ENCODE measurements around the gene TOMM22.

TOMM22 gene

DNA sequence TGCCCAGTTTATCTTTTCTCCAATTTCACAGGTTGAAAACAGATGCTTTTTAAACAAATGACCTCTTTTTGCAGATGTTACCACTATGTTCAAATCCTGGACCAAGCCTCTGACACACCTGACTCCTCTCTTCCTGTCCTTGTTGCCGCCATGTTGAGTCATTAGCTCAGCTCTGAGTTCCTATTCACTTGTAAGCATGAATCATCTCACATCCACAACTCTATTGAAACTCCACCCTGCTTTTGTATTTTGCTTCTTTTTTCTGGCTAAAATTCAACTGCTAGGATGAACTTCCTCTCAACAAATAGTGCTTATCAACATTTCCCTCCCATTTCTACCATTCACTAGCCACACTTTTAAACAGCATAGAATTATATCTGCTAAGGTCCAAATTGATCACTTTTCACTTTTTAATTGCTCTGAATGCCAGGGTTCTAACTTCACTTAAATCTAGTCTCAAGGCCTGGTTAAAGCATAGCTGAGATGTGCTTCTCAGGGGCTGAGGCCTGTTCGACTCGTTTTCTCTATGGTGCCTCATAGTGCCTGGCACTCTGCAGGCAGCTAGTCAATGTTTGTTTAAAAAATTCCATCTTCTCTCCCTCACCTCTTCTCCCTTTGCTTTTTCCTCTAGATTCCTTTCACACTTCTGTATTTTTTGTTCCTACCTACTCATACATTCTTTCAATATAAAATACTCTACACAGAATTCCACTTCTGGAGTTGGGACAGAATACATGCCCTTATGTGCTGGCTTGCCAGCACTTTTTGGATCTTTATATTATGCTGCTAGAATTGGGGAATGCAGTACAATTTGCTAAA is 15.1 kb downstream of the TOMM22 start:
- Histone ChIP-seq H3K36me3 (ENCODE audit: control insufficient read depth in 2 of 2, insufficient read depth in 2 of 2, low read length in 2 of 2) (peaks cover 5 to 11% of the 10 kb centered on the region in 2 donors), H3K9ac (ENCODE audit: low read length in 2 of 2) (peak overlapping the region; percentile 1 to 29), H3K4me3 (ENCODE audit: low read length in 2 of 2) (peak overlapping the region; percentile 3 to 15)

GRCh38 chr22:38697425-38698089 is 15.8 kb downstream of the TOMM22 start:
- Histone ChIP-seq H3K36me3 (ENCODE audit: control insufficient read depth in 2 of 2, insufficient read depth in 2 of 2, low read length in 2 of 2) (peaks cover 3 to 9% of the 10 kb centered on the region in 2 donors), H3K27me3 (ENCODE audit: control insufficient read depth in 1 of 2, insufficient read depth in 2 of 2, low read length in 2 of 2) (no peaks in the 10 kb centered on the region), H3K4me1 (ENCODE audit: control insufficient read depth, insufficient read depth, low read length) (peaks cover 61% of the 10 kb centered on the region), H3K9me3 (ENCODE audit: control insufficient read depth in 2 of 2, low read length in 2 of 2) (no peaks in the 10 kb centered on the region), H3K27ac (ENCODE audit: low read length) (peak overlapping the region; percentile 20), H3K4me3 (ENCODE audit: low read length in 2 of 2) (peak overlapping the region; percentile 15 to 86), H3K9ac (ENCODE audit: low read length in 2 of 2) (peak overlapping the region in 1 of 2 donors; percentile 29)

More for the DNA sequence above, 15.1 kb downstream of the TOMM22 start:
- Histone ChIP-seq H3K9me3 (ENCODE audit: control insufficient read depth in 2 of 2, low read length in 2 of 2) (no peaks in the 10 kb centered on the region), H3K4me1 (ENCODE audit: control insufficient read depth, insufficient read depth, low read length) (peaks cover 60% of the 10 kb centered on the region), H3K27ac (ENCODE audit: low read length) (peak overlapping the region; percentile 20), H3K27me3 (ENCODE audit: control insufficient read depth in 1 of 2, insufficient read depth in 2 of 2, low read length in 2 of 2) (no peaks in the 10 kb centered on the region)

- Histone ChIP-seq H3K4me3 (ENCODE audit: low read length in 2 of 2) (peak overlapping the region; percentile 61 to 86), H3K27me3 (ENCODE audit: control insufficient read depth in 1 of 2, insufficient read depth in 2 of 2, low read length in 2 of 2) (no peaks in the 10 kb centered on the region), H3K9ac (ENCODE audit: low read length in 2 of 2) (peak overlapping the region; percentile 90 to 96), H3K4me1 (ENCODE audit: control insufficient read depth, insufficient read depth, low read length) (peaks cover 57% of the 10 kb centered on the region), H3K27ac (ENCODE audit: low read length) (peak overlapping the region; percentile 92), H3K9me3 (ENCODE audit: control insufficient read depth in 2 of 2, low read length in 2 of 2) (no peaks in the 10 kb centered on the region), H3K36me3 (ENCODE audit: control insufficient read depth in 2 of 2, insufficient read depth in 2 of 2, low read length in 2 of 2) (peaks cover 0 to 3% of the 10 kb centered on the region in 2 donors)
Measured at GRCh38 chr22:38698407-38699094, 16.8 kb downstream of the TOMM22 start.

- Histone ChIP-seq H3K27me3 (ENCODE audit: control insufficient read depth in 1 of 2, insufficient read depth in 2 of 2, low read length in 2 of 2) (no peaks in the 10 kb centered on the region), H3K9me3 (ENCODE audit: control insufficient read depth in 2 of 2, low read length in 2 of 2) (no peaks in the 10 kb centered on the region), H3K4me3 (ENCODE audit: low read length in 2 of 2) (peak overlapping the region; percentile 61 to 86), H3K9ac (ENCODE audit: low read length in 2 of 2) (peak overlapping the region; percentile 90 to 96), H3K4me1 (ENCODE audit: control insufficient read depth, insufficient read depth, low read length) (peaks cover 54% of the 10 kb centered on the region), H3K27ac (ENCODE audit: low read length) (peak overlapping the region; percentile 92), H3K36me3 (ENCODE audit: control insufficient read depth in 2 of 2, insufficient read depth in 2 of 2, low read length in 2 of 2) (peaks cover 0 to 1% of the 10 kb centered on the region in 2 donors)
Measured at GRCh38 chr22:38699143-38699542, 17.4 kb downstream of the TOMM22 start.

GRCh38 chr22:38699784-38700183 is 18.0 kb downstream of the TOMM22 start:
- H3K9me3 ChIP-seq (ENCODE audit: control insufficient read depth in 2 of 2, low read length in 2 of 2): no peaks in the 10 kb centered on the region
- peak overlapping the region; percentile 92 for H3K27ac ChIP-seq (ENCODE audit: low read length)
- peak overlapping the region; percentile 61 to 86 for H3K4me3 ChIP-seq (ENCODE audit: low read length in 2 of 2)
- H3K9ac ChIP-seq (ENCODE audit: low read length in 2 of 2): peak overlapping the region; percentile 90 to 96
- no peaks in the 10 kb centered on the region for H3K36me3 ChIP-seq (ENCODE audit: control insufficient read depth in 2 of 2, insufficient read depth in 2 of 2, low read length in 2 of 2)
- H3K27me3 ChIP-seq (ENCODE audit: control insufficient read depth in 1 of 2, insufficient read depth in 2 of 2, low read length in 2 of 2): no peaks in the 10 kb centered on the region
- H3K4me1 ChIP-seq (ENCODE audit: control insufficient read depth, insufficient read depth, low read length): peaks cover 57% of the 10 kb centered on the region

DNA sequence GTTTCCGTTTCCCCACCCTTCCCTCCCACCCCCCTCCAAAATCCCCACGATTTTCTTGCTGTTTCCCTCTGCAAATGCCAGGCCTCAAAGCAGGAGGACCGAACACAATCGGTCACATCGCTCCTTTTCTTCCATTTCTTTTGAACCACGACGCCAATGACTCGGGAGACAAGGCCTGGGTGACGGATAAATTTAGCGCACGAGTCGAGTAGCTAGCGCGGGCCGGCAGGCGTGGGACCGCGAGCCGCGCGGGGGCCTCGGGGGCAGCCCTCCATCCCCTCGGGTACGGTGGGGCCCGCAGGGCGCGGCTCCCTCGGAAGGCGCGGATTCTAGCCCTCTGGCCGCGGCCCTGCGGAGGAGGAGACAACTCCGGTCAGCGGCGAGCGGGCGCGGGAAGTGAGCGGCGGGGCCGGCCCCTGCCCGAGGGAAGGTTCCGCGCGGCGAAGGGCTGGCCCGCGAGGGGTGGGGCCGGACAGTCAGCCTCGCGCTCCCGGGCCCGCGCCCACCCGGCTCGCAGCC is 18.6 kb downstream of the TOMM22 start:
- Histone ChIP-seq H3K4me1 (ENCODE audit: control insufficient read depth, insufficient read depth, low read length) (peaks cover 58% of the 10 kb centered on the region), H3K4me3 (ENCODE audit: low read length in 2 of 2) (peak overlapping the region; percentile 61 to 86), H3K27me3 (ENCODE audit: control insufficient read depth in 1 of 2, insufficient read depth in 2 of 2, low read length in 2 of 2) (no peaks in the 10 kb centered on the region), H3K36me3 (ENCODE audit: control insufficient read depth in 2 of 2, insufficient read depth in 2 of 2, low read length in 2 of 2) (no peaks in the 10 kb centered on the region), H3K9me3 (ENCODE audit: control insufficient read depth in 2 of 2, low read length in 2 of 2) (no peaks in the 10 kb centered on the region), H3K9ac (ENCODE audit: low read length in 2 of 2) (peak overlapping the region; percentile 90 to 96), H3K27ac (ENCODE audit: low read length) (peak overlapping the region; percentile 92)

DNA sequence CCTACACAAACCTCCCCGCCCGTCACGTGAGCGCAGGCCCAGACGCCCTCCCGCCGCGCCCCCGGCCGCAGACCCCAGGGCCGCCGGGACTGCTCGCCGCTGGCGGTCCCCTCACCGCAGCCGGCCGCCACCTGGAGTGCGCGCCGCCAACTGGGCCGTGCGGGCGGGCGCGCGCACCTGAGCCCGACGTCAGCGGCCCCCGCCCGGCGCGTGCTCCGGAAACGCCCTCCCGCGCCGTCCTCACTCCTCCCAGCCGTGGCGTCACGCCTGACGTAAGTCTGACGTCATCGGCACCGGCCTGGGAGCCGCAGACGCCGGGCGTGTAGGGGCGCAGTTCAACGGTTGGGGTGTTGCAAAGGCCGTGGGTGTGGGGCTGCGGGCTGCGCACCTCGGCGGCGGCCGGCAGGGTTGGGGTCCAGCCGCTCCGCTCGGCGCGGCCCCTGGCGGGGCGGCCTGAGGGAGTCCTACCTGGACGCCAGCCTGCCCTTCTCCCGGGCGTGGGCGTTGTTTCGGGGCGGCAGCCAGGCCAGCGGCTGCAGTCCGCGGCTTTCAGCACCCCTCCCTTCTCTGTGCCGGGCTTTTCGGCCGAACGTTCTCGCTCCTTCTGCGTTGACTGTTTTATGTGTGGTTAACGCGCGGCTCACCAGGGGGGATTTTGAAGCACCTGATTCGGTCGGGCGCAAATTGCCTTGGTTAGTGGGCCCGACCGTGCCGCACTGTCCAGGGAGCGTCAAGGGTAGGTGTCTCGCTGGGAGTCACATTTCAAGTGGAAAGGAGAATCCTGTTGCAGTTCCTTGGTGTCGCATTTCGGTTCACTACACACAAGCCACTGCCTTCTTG is 19.3 kb downstream of the TOMM22 start, which contains the start of gene JOSD1:
Gene JOSD1, minus strand, starts transcription at position 155 of the 840 bp plus-strand sequence. CDS start 956 bp downstream, outside the sequence.
- peak within 1 kb of the TSS; percentile 90 to 96 for H3K9ac ChIP-seq (ENCODE audit: low read length in 2 of 2)
- no peaks in the 10 kb centered on the region for H3K27me3 ChIP-seq (ENCODE audit: control insufficient read depth in 1 of 2, insufficient read depth in 2 of 2, low read length in 2 of 2)
- H3K4me1 ChIP-seq (ENCODE audit: control insufficient read depth, insufficient read depth, low read length): peaks cover 58% of the 10 kb centered on the region
- H3K4me3 ChIP-seq (ENCODE audit: low read length in 2 of 2): peak within 1 kb of the TSS; percentile 61 to 86
- peak within 1 kb of the TSS; percentile 92 for H3K27ac ChIP-seq (ENCODE audit: low read length)
- H3K9me3 ChIP-seq (ENCODE audit: control insufficient read depth in 2 of 2, low read length in 2 of 2): no peaks in the 10 kb centered on the region
- H3K36me3 ChIP-seq (ENCODE audit: control insufficient read depth in 2 of 2, insufficient read depth in 2 of 2, low read length in 2 of 2): no peaks in the 10 kb centered on the region

DNA sequence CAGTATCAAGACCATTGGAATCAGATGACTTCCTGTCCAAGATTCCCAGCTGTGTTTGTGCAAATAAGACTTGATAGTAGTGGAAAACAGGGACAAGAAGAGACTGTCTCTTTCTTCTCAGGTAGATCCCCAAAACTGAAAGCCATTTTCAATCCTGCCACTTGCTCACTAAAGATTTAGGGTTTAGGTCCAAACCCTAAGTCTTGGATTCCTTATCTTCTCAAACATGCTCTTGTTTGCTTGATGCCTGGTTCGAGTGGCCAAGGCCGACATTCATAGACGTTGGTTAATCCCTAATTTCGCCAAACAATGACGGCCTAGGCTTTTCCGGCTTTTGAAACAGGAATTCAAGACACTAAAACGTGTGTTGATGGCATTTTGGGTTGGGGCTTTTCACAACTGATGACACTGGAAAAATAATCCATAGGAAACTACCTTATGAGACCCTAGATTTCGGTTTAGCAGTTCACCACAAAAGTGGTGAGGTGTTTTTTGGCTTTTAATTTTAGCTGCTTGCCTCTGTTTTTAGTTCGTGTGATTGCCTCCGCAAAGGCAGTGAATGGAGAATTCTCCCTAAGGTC is 23.0 kb downstream of the TOMM22 start:
- H3K27ac ChIP-seq (ENCODE audit: low read length): peak overlapping the region; percentile 80
- H3K36me3 ChIP-seq (ENCODE audit: control insufficient read depth in 2 of 2, insufficient read depth in 2 of 2, low read length in 2 of 2): peaks cover 2 to 5% of the 10 kb centered on the region in 2 donors
- H3K4me1 ChIP-seq (ENCODE audit: control insufficient read depth, insufficient read depth, low read length): peaks cover 41% of the 10 kb centered on the region
- H3K4me3 ChIP-seq (ENCODE audit: low read length in 2 of 2): peak overlapping the region; percentile 54 to 85
- no peaks in the 10 kb centered on the region for H3K27me3 ChIP-seq (ENCODE audit: control insufficient read depth in 1 of 2, insufficient read depth in 2 of 2, low read length in 2 of 2)
- H3K9me3 ChIP-seq (ENCODE audit: control insufficient read depth in 2 of 2, low read length in 2 of 2): no peaks in the 10 kb centered on the region
- H3K9ac ChIP-seq (ENCODE audit: low read length in 2 of 2): peak overlapping the region; percentile 2 to 7

DNA sequence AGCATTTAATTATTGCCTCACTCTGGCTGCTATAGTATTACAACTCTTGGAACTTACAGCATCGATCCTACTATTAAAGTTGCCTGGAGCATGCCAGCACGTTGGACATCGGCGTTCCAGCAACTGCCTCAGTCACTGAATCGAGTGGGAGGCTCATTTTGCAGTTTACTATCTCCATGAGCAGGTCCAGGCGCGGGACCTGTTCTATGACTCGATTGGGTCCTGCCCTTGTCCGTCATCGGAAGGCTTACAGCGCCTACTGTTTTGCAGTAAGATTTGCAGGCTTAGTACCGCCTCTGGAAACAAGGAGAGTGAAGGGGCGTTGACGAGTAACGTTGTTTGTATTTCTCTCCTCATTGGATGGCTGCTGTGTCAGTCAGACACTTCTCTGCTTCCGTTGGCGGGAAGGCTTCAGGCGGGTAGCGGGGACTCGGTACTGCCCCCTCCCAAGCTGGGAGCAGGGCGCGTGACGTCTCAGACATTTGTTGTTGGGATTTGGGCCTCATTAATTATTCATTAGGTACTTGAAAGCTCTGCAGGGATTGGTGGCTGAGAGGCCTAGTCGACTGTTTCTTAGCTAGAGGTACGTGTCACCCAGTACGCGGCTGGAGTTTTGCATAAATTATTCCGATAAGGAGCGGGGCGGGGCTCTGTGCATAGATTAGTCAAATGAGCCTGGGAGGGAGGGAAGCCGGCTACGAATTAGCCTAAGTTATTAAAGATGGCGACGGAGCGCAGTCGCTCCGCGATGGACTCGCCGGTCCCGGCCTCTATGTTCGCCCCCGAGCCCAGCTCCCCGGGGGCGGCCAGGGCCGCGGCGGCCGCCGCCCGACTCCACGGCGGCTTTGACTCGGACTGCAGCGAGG is 23.7 kb downstream of the TOMM22 start, which contains the start of gene GTPBP1:
Gene GTPBP1, plus strand, starts transcription at position 710 of the 866 bp plus-strand sequence. Its CDS starts 12 bp downstream, at position 722.
- peak within 1 kb of the TSS; percentile 90 for H3K27ac ChIP-seq (ENCODE audit: low read length)
- no peaks in the 10 kb centered on the region for H3K9me3 ChIP-seq (ENCODE audit: control insufficient read depth in 2 of 2, low read length in 2 of 2)
- H3K4me3 ChIP-seq (ENCODE audit: low read length in 2 of 2): peak within 1 kb of the TSS; percentile 84 to 85
- H3K27me3 ChIP-seq (ENCODE audit: control insufficient read depth in 1 of 2, insufficient read depth in 2 of 2, low read length in 2 of 2): no peaks in the 10 kb centered on the region
- peaks cover 2 to 11% of the 10 kb centered on the region in 2 donors for H3K36me3 ChIP-seq (ENCODE audit: control insufficient read depth in 2 of 2, insufficient read depth in 2 of 2, low read length in 2 of 2)
- H3K4me1 ChIP-seq (ENCODE audit: control insufficient read depth, insufficient read depth, low read length): peaks cover 37% of the 10 kb centered on the region
- peak within 1 kb of the TSS; percentile 84 to 89 for H3K9ac ChIP-seq (ENCODE audit: low read length in 2 of 2)

Data from stomach smooth muscle (tissue), 2 donors.